SKM-1 treated with dmso at 0.1 percent for 144 hours (cell line): ENCODE measurements around the gene PHIP.

Experiments used
- DNase-seq: peaks from one replicate; lab custom pipeline; 2025; ENCODE audit not compliant: unreplicated experiment; lab: John Stamatoyannopoulos, UW

The PHIP gene

DNA sequence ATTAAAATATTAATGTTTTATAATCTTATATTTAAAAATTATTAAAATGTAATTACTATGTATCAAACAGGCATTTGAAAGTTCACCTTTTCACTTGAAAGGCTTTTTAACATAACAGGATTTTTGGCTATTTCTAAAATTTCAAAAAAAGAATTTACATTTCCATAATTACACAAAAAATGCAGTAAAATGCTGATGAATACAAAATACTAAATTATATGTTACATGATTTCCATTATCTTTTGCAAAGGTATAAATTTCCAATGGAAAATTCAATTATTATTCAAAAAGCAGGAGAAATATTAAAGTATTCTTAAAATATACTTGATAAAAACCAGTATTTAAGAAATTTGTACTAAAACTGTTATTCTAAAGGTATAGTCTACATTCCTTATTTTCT, 66.1 kb downstream of the PHIP start:
- DNase-seq = no peak

DNA sequence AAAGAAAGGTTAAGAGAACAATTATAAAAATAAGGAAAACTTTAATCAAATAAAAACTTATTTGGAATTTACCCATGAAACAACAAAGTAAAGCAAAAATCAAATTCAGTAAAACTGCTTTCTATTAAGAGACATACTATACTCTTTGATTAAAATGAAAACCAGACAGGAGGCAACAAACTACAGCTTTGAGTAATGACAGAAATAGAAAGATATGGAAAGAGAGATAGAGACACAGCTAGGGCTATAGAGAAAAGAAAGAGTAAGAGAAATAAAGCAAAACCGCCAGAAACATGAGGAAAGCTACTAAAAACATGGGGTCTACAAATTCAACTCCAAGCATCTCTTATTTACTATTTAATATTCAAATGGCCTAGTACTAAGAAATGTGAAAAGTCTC, 67.6 kb downstream of the PHIP start:
- DNase-seq = no peak

- DNase-seq = no peak
These were observed 68.2 kb downstream of the PHIP start for GRCh38 chr6:79009819-79010218.

DNA sequence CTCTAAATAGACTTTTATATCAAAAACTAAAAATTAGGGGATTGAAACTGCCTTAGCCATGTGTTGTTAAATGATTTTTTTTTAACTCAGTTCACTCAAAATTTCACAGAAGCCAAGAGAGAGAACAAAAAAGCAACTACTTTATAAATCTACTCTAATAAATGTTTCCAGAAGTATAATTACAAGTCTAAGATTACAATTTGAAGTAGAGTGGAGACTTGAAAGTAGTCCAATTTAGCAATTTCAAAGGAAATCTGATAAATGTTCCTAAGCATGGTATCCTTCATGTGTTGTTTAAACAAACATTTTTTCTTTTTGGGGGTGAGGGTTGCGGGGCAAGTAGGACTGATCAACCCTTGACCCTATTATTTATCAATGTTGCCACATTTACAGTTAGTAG, 72.6 kb downstream of the PHIP start:
- no peak for DNase-seq

GRCh38 chr6:79005024-79005423, 73.0 kb downstream of the PHIP start:
- DNase-seq = no peak

- DNase-seq = no peak
These were observed 73.8 kb downstream of the PHIP start for GRCh38 chr6:79004239-79004638.

DNA sequence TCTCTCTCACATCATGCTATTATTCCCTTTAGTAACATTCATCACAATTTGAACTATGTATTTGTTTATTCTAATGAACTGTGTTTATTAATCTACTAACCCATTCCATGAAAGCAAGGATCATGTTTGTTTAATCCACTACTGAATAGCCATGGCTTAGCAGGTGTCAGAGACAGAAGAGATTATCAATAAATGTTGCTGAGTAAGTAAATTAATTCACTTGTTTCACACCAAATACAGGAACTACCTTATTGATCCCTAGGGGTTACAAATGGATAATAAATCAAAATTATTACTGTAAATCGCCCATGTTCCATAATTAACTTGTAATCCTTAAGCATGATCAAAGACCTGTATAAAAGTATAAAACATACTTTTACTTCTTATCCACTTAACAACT, 76.6 kb downstream of the PHIP start:
- no peak for DNase-seq

DNA sequence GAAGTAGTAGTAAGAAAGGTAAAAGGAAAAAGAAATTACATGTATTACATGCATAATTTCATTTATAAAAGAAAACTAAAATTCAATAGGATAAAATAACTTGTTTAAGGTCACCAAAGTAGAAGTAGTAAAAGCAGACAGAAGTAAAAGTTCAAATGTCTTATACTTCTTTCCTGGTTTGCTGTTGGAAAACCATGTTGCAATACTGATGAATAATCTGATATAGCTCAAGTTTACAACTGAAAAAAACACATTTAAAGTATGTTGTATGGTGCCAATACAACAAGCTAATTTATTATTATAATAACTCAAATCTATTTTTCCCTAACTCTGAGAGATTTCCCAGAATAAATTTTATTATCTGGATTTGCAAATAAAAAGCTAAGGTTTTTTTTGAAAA, 78.3 kb downstream of the PHIP start:
- no peak for DNase-seq

DNA sequence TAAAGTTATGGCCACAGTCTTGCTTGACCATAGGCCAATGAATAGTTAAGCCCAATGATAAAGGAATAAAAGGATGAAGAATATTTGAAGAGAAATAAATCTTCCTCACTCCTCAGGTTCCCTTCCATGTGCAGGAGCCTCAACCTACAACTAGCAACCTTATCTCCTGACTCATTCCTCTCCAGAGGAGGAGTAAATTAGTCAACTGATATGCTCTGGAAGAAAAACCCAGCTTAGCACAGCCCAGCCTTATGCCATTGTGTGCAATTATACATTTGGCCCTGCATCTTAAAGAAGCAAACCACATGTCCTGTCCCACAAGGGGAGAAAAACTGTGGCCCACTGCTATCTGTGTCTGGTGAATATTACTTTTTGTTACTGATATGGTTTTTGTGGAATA, 82.1 kb downstream of the PHIP start:
- DNase-seq = no peak

- no peak for DNase-seq
These were observed 82.7 kb downstream of the PHIP start for GRCh38 chr6:78995346-78995745.

GRCh38 chr6:78993955-78994354, 84.1 kb downstream of the PHIP start:
- no peak for DNase-seq

DNA sequence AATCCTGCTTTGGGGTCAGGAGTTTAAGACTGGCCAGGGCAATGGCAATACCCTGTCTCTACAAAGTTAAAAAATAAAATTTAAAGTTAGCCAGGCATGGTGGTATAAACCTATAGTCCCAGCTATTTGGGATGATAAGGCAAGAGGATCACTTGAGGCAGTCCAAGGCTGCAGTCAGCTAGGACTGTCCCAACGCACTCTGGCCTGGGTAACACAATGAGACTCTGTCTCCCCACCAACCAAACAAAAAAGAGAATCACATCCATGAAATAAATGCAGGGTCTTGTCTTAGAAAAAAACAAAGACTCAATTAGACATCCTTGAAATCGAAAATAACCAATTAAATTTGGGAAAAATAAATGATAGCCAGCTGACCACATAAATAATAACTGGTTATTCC, 88.9 kb downstream of the PHIP start:
- DNase-seq = no peak

DNA sequence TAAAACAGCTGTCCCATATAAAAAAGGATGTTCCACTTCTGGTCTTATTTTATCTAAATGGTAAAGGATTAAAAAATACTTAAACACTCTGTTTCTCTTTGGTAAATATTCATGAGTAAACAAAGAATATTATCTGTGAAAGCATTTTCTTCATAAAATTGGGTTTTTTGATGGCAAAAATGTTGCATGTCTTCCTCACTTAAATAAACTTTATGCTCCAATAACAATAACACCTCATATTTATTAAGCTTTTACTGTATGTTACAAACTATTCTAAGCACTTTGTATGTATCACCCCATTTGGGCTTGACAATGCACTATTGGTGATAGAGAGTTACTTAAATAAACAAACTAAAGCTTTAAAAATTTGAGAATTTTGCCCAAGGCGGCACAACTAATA, 91.9 kb downstream of the PHIP start:
- DNase-seq = no peak

DNA sequence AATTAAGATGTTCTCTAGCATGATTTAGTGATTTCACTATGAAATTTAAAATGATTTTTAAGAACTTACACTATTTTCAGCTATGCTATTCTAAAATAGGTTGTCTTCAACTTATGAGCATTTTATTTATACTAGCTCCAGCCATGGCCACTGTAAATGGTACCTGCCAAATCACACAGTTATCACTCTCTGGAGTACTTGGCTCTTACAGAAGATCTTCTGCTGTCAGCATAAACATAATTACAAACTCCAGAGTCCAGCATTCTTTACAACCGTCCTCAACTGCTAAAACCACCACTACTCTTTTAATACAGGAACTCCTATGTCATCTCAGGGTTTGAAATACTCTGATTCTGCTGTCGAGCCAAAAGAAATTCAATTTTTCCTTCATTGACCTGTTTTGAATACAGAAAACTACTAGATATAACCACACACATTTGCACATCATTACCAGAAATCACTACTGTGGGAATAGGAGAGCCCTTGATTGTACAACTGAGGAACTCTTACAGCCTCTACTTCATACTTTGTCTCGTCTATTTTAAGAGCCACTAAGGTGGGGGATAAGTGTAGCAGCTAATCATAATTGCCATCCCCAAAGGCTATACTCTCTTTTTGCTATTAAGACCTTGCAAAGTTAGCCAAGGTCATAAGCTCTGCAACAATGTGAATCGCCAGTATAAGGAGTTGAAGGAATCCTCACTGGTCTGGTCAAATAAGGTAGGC, 93.7 kb downstream of the PHIP start:
- no peak for DNase-seq

- DNase-seq = no peak
These were observed 110.9 kb downstream of the PHIP start for GRCh38 chr6:78967191-78967590.

GRCh38 chr6:78966542-78966941, 111.5 kb downstream of the PHIP start:
- DNase-seq = no peak

GRCh38 chr6:78962448-78962847, 115.6 kb downstream of the PHIP start:
- DNase-seq = no peak

- DNase-seq = no peak
These were observed 123.3 kb downstream of the PHIP start for GRCh38 chr6:78954740-78955139.

GRCh38 chr6:78953798-78954197, 124.3 kb downstream of the PHIP start:
- DNase-seq = no peak

- no peak for DNase-seq
These were observed 125.7 kb downstream of the PHIP start for GRCh38 chr6:78952362-78952761.

DNA sequence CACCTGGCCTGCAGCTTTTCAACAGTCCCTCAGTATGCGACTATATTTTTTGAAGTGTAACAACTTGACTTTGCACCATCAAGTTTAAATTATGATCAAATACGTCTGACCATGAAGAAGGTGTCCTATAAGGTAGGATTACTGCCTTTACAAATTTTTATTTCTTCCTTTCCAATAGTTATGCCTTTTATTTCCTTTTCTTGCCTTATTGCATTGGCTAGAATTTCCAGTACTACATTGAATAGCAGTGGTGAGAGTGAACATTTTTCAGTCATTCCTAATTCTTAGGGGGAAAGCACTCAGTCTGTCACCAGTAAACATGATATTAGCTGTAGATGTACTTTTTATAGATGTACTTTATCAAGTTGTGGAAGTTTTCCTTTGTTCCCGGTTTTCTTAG, 129.3 kb downstream of the PHIP start:
- DNase-seq = no peak

GRCh38 chr6:78947962-78948361, 130.1 kb downstream of the PHIP start:
- no peak for DNase-seq

DNA sequence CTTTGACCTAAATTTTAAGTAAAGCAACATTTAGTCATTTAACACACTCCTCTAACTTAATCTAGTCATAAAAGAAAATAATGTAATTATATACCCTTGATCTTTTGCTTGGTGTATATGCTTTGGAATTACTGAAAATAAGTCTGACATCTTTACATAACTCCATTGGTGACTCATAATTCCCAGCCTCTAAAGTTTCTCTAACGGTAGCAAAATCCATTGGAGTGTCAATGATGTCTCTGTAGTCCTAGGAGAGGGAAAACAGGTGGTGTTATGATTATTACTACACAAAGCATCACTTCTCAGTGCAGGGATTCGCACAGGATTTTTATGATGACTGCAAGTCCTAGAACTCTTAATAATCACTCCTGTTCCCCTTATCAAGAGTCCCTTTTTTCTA, 130.5 kb downstream of the PHIP start:
- no peak for DNase-seq
